K562 (cell line): ENCODE measurements around the gene MRPL28. TPM values are rescaled to one million over a fixed set of nuclear protein-coding genes. Genes with fewer than 3 reads are reported as not detected.
A peak's percentile ranks its signal among the peaks of the same experiment; 100 is the strongest.

ENCODE experiments used
- ARID4B ChIP-seq: sonication (generic); formaldehyde crosslinking; IDR thresholded peaks from 2 replicates; pipeline ENCODE4 v1.8.0; 2022; ENCODE audit warnings: mild to moderate bottlenecking, missing genetic modification reagents
- CBFA2T3 ChIP-seq: fragments of 450-650 bp; IDR thresholded peaks from 2 replicates; pipeline ENCODE4 v1.6.1; 2017
- CREB5 ChIP-seq: fragments of 250-450 bp; sonication (Bioruptor Pico); IDR thresholded peaks from 2 replicates; pipeline ENCODE4 v1.5.0; 2020; ENCODE audit warnings: mild to moderate bottlenecking
- GTF2F1 ChIP-seq: IDR thresholded peaks from 2 replicates; pipeline ENCODE4 v1.6.1; 2011; ENCODE audit warnings: low read depth, low read length, improper control_type of control experiment
- HDAC6 ChIP-seq: IDR thresholded peaks from 2 replicates; pipeline ENCODE4 v1.6.1; 2012; ENCODE audit warnings: low read depth, mild to moderate bottlenecking, control low read depth, inconsistent platforms, low read length, moderate library complexity
- HMGN3 ChIP-seq: IDR thresholded peaks from 2 replicates; pipeline ENCODE4 v1.6.1; 2011; ENCODE audit warnings: borderline replicate concordance, low read depth, mild to moderate bottlenecking, mixed read lengths, low read length; ENCODE audit not compliant: insufficient read length; ENCODE audit errors: extremely low read depth
- HSF4 ChIP-seq: fragments of 250-450 bp; sonication (Bioruptor Pico); IDR thresholded peaks from 2 replicates; pipeline ENCODE4 v2.1.2; 2022; ENCODE audit warnings: mild to moderate bottlenecking, moderate library complexity, borderline replicate concordance
- KDM5B ChIP-seq: fragments of 200-600 bp; sonication (generic); IDR thresholded peaks from 2 replicates; pipeline ENCODE4 v1.6.1; 2012; ENCODE audit warnings: low read depth, mild to moderate bottlenecking, moderate library complexity, low read length, control low read depth, inconsistent platforms; ENCODE audit not compliant: insufficient replicate concordance
- MAFF ChIP-seq: IDR thresholded peaks from 2 replicates; pipeline ENCODE4 v1.6.1; 2012; ENCODE audit warnings: low read length, improper control_type of control experiment
- MBD1 ChIP-seq: fragments of 250-450 bp; sonication (Bioruptor Pico); IDR thresholded peaks from 2 replicates; pipeline ENCODE4 v1.8.0; 2022; ENCODE audit warnings: inconsistent platforms
- MED1 ChIP-seq: sonication (generic); formaldehyde crosslinking; IDR thresholded peaks from 2 replicates; pipeline ENCODE4 v1.8.1; 2023; ENCODE audit warnings: missing genetic modification reagents, borderline replicate concordance
- NBN ChIP-seq: fragments of 450-650 bp; IDR thresholded peaks from 2 replicates; pipeline ENCODE4 v1.6.1; 2016; ENCODE audit warnings: low read depth, mild to moderate bottlenecking
- PHF8 ChIP-seq: fragments of 200-600 bp; sonication (generic); IDR thresholded peaks from 2 replicates; pipeline ENCODE4 v1.6.1; 2012; ENCODE audit warnings: mixed run types, mild to moderate bottlenecking, inconsistent platforms, low read length, moderate library complexity, borderline replicate concordance
- POLR2H ChIP-seq: IDR thresholded peaks from 2 replicates; pipeline ENCODE4 v1.6.1; 2016; ENCODE audit warnings: missing genetic modification characterization, low read depth, mild to moderate bottlenecking, control low read depth, missing compliant biosample characterization, moderate library complexity
- RNF2 ChIP-seq: sonication (generic); IDR thresholded peaks from 2 replicates; pipeline ENCODE4 v1.6.1; 2016
- SMAD3 ChIP-seq: fragments of 450-650 bp; formaldehyde crosslinking; conservative IDR thresholded peaks from 2 replicates; pipeline ENCODE4 v1.4.0; 2020; ENCODE audit warnings: mild to moderate bottlenecking
- ZBTB11 ChIP-seq, 3 experiments: fragments of 200-800 bp in 1 of 3; fragments of 250-450 bp in 1 of 3; fragments of 450-650 bp in 1 of 3; sonication (Bioruptor Pico) in 1 of 3; sonication (Bioruptor generic) in 1 of 3; formaldehyde crosslinking in 1 of 3; IDR thresholded peaks; 2 replicates each; pipeline versions ENCODE4 v1.6.1 to v1.8.0; 2016 to 2022; ENCODE audit warnings: mild to moderate bottlenecking in 2 of 3, missing genetic modification characterization in 2 of 3, missing compliant biosample characterization in 1 of 3, moderate library complexity in 1 of 3
- polyA plus RNA-seq, 8 experiments: library from polyadenylated mRNA; depleted of rRNA in 4 of 8; stranded (reverse) in 5 of 8; unstranded in 3 of 8; fragments of >200 nt; fragmentation: Nextera tagmentation in 2 of 8; fragmentation: Illumina TruSeq in 1 of 8; extraction: Ambion mirVana in 2 of 8; extraction: Trizol in 1 of 8; gene quantifications; 2 replicates each; pipeline versions ENCODE4 v1.2.1 to v1.2.3, GENCODE V29; 2011 to 2014; ENCODE audit warnings: inconsistent platforms in 1 of 8, missing spikeins in 1 of 8
- total RNA-seq, 7 experiments: library from RNA; depleted of rRNA in 6 of 7; stranded (reverse); fragments of >200 nt in 6 of 7; fragmentation: Illumina TruSeq in 2 of 7; extraction: Trizol in 2 of 7; gene quantifications; 2 replicates each; pipeline versions ENCODE4 v1.2.1 to v1.2.3, GENCODE V29; 2011 to 2021; ENCODE audit warnings: low replicate concordance in 1 of 7

MRPL28 gene
- total and polyA plus RNA-seq, 9 of the 15 experiments (the other 6 are each of a cell fraction or from before 2014, with no cell fraction given) = 2.5 to 323 (median 175) TPM

- TF ChIP-seq ZBTB11 (CRISPR knock-in tag; IDR thresholded peaks at IDR 0.05) = 0 out of 6 replicates have a peak, but pooled peaks of 1 of the 3 experiments have one; percentile 19
- no peak for TF ChIP-seq CREB5 (CRISPR knock-in tag)
- TF ChIP-seq MED1 (CRISPR knock-in tag) = no peak
- TF ChIP-seq MBD1 (CRISPR knock-in tag) = no peak
- TF ChIP-seq HSF4 (CRISPR knock-in tag) = no peak
- TF ChIP-seq HDAC6 = no peak
- TF ChIP-seq POLR2H (tag) = 0 out of 2 replicates have a peak, but pooled peaks have one; percentile 30
- TF ChIP-seq CBFA2T3 = no peak
- TF ChIP-seq NBN = no peak
- TF ChIP-seq SMAD3 (CRISPR knock-in tag) = no peak
- TF ChIP-seq RNF2 = no peak
- no peak; the same call in 1 of the 2 replicates for TF ChIP-seq ARID4B
- peak; percentile 66; the same call in 1 of the 2 replicates for TF ChIP-seq PHF8
- TF ChIP-seq HMGN3 = peak; percentile 56
- TF ChIP-seq MAFF = no peak
- no peak for TF ChIP-seq GTF2F1
- peak; percentile 67 for TF ChIP-seq KDM5B
Observed at GRCh38 chr16:397135-397661, 26.9 kb upstream of the MRPL28 start, which contains the start of gene NME4 (continued).
